K562 (cell line): Measurements from ENCODE around the gene FAM136A. TPM values are rescaled to one million over a fixed set of nuclear protein-coding genes. Genes with fewer than 3 reads are reported as not detected.

Experiments
- ARID1B ChIP-seq: fragments of 450-650 bp; IDR thresholded peaks from 2 replicates; pipeline ENCODE4 v1.6.1; 2016; ENCODE audit warnings: antibody characterized with exemption, mild to moderate bottlenecking, inconsistent platforms
- ARNT ChIP-seq, 2 experiments: fragments of 450-650 bp; IDR thresholded peaks; 2 replicates each; pipeline ENCODE4 v1.6.1; 2016; ENCODE audit warnings: mild to moderate bottlenecking in 1 of 2
- CBX8 ChIP-seq: fragments of 200-600 bp; sonication (generic); IDR thresholded peaks from 2 replicates; pipeline ENCODE4 v1.6.1; 2012; ENCODE audit warnings: borderline replicate concordance, mixed run types, low read depth, mild to moderate bottlenecking, moderate library complexity, mixed read lengths, low read length, control low read depth, inconsistent platforms; ENCODE audit not compliant: poor library complexity, severe bottlenecking; ENCODE audit errors: extremely low read depth
- CTBP1 ChIP-seq: fragments of 450-650 bp; IDR thresholded peaks from 2 replicates; pipeline ENCODE4 v1.6.1; 2016; ENCODE audit warnings: borderline replicate concordance
- ETV5 ChIP-seq: sonication (generic); formaldehyde crosslinking; IDR thresholded peaks from 2 replicates; pipeline ENCODE4 v1.4.0; 2020; ENCODE audit warnings: low read depth, mild to moderate bottlenecking, missing genetic modification reagents
- IRF2 ChIP-seq: sonication (generic); formaldehyde crosslinking; IDR thresholded peaks from 2 replicates; pipeline ENCODE4 v1.8.1; 2022; ENCODE audit warnings: mild to moderate bottlenecking, missing genetic modification reagents
- KAT7 ChIP-seq: sonication (generic); formaldehyde crosslinking; IDR thresholded peaks from 2 replicates; pipeline ENCODE4 v1.8.0; 2022; ENCODE audit warnings: missing genetic modification reagents, mild to moderate bottlenecking, borderline replicate concordance
- NCOA1 ChIP-seq: fragments of 450-650 bp; IDR thresholded peaks from 2 replicates; pipeline ENCODE4 v1.6.1; 2016; ENCODE audit warnings: low read depth
- RBBP5 ChIP-seq: fragments of 200-600 bp; sonication (generic); IDR thresholded peaks from 2 replicates; pipeline ENCODE4 v1.6.1; 2012; ENCODE audit warnings: borderline replicate concordance, mild to moderate bottlenecking, low read length, control low read depth, inconsistent platforms; ENCODE audit not compliant: insufficient read depth, poor library complexity, severe bottlenecking
- SIN3B ChIP-seq: fragments of 450-650 bp; IDR thresholded peaks from 2 replicates; pipeline ENCODE4 v1.6.1; 2017; ENCODE audit warnings: low read depth, mild to moderate bottlenecking, moderate library complexity
- SMARCA5 ChIP-seq: fragments of 450-650 bp; IDR thresholded peaks from 2 replicates; pipeline ENCODE4 v1.6.1; 2016
- TGIF2 ChIP-seq: sonication (generic); formaldehyde crosslinking; IDR thresholded peaks from 2 replicates; pipeline ENCODE4 v1.8.1; 2022; ENCODE audit warnings: mild to moderate bottlenecking, missing genetic modification reagents, moderate library complexity
- ZKSCAN3 ChIP-seq: fragments of 250-450 bp; sonication (Bioruptor Pico); IDR thresholded peaks from 2 replicates; pipeline ENCODE4 v1.4.0; 2020
- ZNF445 ChIP-seq: fragments of 250-450 bp; sonication (Bioruptor Pico); IDR thresholded peaks from 2 replicates; pipeline ENCODE4 v1.4.0; 2020; ENCODE audit warnings: low read depth, mild to moderate bottlenecking, moderate library complexity
- ZNF57 ChIP-seq: fragments of 450-650 bp; formaldehyde crosslinking; IDR thresholded peaks from 2 replicates; pipeline ENCODE4 v1.4.0; 2020; ENCODE audit warnings: mild to moderate bottlenecking, moderate library complexity
- ZNF77 ChIP-seq: fragments of 250-450 bp; sonication (Bioruptor Pico); IDR thresholded peaks from 2 replicates; pipeline ENCODE4 v1.5.0; 2020
- ZNF780A ChIP-seq: fragments of 250-450 bp; sonication (Bioruptor Pico); IDR thresholded peaks from 2 replicates; pipeline ENCODE4 v1.5.0; 2021; ENCODE audit warnings: mild to moderate bottlenecking
- ZSCAN29 ChIP-seq: fragments of 450-650 bp; IDR thresholded peaks from 2 replicates; pipeline ENCODE4 v1.6.1; 2017
- polyA plus RNA-seq, 8 experiments: library from polyadenylated mRNA; depleted of rRNA in 4 of 8; stranded (reverse) in 5 of 8; unstranded in 3 of 8; fragments of >200 nt; fragmentation: Nextera tagmentation in 2 of 8; fragmentation: Illumina TruSeq in 1 of 8; extraction: Ambion mirVana in 2 of 8; extraction: Trizol in 1 of 8; gene quantifications; 2 replicates each; pipeline versions ENCODE4 v1.2.1 to v1.2.3, GENCODE V29; 2011 to 2014; ENCODE audit warnings: inconsistent platforms in 1 of 8, missing spikeins in 1 of 8
- total RNA-seq, 7 experiments: library from RNA; depleted of rRNA in 6 of 7; stranded (reverse); fragments of >200 nt in 6 of 7; fragmentation: Illumina TruSeq in 2 of 7; extraction: Trizol in 2 of 7; gene quantifications; 2 replicates each; pipeline versions ENCODE4 v1.2.1 to v1.2.3, GENCODE V29; 2011 to 2021; ENCODE audit warnings: low replicate concordance in 1 of 7
- TF ChIP-seq, protein P1 (sequence below): sonication (generic); formaldehyde crosslinking; IDR thresholded peaks from 2 replicates; pipeline ENCODE4 v1.8.0; 2022; ENCODE audit warnings: mild to moderate bottlenecking, missing genetic modification reagents
- TF ChIP-seq, protein P2 (sequence below): sonication (generic); formaldehyde crosslinking; IDR thresholded peaks from 2 replicates; pipeline ENCODE4 v1.8.0; 2022; ENCODE audit warnings: mild to moderate bottlenecking, missing genetic modification reagents, borderline replicate concordance
- TF ChIP-seq, protein P3 (sequence below): sonication (generic); formaldehyde crosslinking; IDR thresholded peaks from 2 replicates; pipeline ENCODE4 v1.8.0; 2023; ENCODE audit warnings: mild to moderate bottlenecking, missing genetic modification reagents

FAM136A gene
- total and polyA plus RNA-seq, 9 of the 15 experiments (the other 6 are each of a cell fraction or from before 2014, with no cell fraction given) = 89.0 to 151 (median 104) TPM

DNA sequence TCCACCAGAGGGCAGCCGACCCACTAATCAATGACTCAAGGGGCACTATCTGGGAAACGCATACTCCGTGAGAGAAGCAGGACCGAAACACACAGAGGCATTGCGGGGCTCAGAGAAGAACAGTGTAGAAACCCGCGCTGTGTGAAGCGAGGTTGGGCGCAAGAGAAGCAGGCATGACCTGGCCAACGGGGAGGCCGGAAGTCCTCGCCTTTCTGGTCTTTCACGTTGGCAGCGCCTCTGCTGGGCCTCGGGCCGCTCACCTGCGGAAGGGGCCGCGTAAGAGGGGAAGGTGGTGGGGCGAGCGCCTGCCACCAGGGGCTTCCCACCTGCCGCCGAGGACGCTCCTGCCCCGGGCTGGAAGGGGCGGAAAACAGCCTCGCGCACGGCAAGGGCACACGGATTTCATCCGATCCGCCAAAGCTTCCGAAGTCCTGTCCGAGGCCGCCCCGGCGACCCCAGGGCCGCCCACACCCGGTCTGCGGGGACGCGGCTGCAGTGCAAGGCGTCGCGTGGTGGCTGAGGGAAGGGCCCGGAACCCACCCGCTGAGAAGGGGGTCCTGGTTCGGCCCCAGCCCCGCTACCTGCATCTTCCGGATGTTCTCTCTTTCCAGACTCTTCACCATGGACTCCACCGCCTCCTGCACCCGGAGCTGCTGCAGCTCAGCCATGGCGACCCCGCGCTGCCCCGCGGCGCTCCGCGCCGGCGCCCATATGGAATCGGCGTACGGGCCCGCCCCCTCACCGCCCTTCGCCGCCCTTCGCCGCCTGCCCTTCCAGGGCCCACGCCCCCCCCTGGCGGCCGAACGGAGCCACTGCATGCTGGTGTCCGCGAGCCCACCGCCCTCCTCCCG, at the start of gene FAM136A (continued):
- TF ChIP-seq, protein P1, sequence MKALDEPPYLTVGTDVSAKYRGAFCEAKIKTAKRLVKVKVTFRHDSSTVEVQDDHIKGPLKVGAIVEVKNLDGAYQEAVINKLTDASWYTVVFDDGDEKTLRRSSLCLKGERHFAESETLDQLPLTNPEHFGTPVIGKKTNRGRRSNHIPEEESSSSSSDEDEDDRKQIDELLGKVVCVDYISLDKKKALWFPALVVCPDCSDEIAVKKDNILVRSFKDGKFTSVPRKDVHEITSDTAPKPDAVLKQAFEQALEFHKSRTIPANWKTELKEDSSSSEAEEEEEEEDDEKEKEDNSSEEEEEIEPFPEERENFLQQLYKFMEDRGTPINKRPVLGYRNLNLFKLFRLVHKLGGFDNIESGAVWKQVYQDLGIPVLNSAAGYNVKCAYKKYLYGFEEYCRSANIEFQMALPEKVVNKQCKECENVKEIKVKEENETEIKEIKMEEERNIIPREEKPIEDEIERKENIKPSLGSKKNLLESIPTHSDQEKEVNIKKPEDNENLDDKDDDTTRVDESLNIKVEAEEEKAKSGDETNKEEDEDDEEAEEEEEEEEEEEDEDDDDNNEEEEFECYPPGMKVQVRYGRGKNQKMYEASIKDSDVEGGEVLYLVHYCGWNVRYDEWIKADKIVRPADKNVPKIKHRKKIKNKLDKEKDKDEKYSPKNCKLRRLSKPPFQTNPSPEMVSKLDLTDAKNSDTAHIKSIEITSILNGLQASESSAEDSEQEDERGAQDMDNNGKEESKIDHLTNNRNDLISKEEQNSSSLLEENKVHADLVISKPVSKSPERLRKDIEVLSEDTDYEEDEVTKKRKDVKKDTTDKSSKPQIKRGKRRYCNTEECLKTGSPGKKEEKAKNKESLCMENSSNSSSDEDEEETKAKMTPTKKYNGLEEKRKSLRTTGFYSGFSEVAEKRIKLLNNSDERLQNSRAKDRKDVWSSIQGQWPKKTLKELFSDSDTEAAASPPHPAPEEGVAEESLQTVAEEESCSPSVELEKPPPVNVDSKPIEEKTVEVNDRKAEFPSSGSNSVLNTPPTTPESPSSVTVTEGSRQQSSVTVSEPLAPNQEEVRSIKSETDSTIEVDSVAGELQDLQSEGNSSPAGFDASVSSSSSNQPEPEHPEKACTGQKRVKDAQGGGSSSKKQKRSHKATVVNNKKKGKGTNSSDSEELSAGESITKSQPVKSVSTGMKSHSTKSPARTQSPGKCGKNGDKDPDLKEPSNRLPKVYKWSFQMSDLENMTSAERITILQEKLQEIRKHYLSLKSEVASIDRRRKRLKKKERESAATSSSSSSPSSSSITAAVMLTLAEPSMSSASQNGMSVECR (CRISPR knock-in tag) = peak; percentile 64; the same call in 1 of the 2 replicates
- no peak for TF ChIP-seq ZNF57
- TF ChIP-seq CBX8 = no peak
- TF ChIP-seq ETV5 (CRISPR knock-in tag) = peak; percentile 39; the same call in 1 of the 2 replicates
- TF ChIP-seq, protein P2, sequence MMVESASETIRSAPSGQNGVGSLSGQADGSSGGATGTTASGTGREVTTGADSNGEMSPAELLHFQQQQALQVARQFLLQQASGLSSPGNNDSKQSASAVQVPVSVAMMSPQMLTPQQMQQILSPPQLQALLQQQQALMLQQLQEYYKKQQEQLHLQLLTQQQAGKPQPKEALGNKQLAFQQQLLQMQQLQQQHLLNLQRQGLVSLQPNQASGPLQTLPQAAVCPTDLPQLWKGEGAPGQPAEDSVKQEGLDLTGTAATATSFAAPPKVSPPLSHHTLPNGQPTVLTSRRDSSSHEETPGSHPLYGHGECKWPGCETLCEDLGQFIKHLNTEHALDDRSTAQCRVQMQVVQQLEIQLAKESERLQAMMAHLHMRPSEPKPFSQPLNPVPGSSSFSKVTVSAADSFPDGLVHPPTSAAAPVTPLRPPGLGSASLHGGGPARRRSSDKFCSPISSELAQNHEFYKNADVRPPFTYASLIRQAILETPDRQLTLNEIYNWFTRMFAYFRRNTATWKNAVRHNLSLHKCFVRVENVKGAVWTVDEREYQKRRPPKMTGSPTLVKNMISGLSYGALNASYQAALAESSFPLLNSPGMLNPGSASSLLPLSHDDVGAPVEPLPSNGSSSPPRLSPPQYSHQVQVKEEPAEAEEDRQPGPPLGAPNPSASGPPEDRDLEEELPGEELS = no peak
- TF ChIP-seq ZSCAN29 = no peak
- peak; percentile 46 for TF ChIP-seq CTBP1
- peak; percentile 74 for TF ChIP-seq RBBP5
- TF ChIP-seq SMARCA5 = no peak
- TF ChIP-seq ZNF445 (CRISPR knock-in tag) = no peak
- peak; percentile 95; the same call in 1 of the 2 replicates for TF ChIP-seq KAT7
- peak in 1 of 2 experiments; percentile 13; a peak in 1 of 4 replicates for TF ChIP-seq ARNT (IDR thresholded peaks at IDR 0.05)
- no peak for TF ChIP-seq NCOA1
- TF ChIP-seq, protein P3, sequence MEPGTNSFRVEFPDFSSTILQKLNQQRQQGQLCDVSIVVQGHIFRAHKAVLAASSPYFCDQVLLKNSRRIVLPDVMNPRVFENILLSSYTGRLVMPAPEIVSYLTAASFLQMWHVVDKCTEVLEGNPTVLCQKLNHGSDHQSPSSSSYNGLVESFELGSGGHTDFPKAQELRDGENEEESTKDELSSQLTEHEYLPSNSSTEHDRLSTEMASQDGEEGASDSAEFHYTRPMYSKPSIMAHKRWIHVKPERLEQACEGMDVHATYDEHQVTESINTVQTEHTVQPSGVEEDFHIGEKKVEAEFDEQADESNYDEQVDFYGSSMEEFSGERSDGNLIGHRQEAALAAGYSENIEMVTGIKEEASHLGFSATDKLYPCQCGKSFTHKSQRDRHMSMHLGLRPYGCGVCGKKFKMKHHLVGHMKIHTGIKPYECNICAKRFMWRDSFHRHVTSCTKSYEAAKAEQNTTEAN (CRISPR knock-in tag) = no peak
- TF ChIP-seq TGIF2 (CRISPR knock-in tag) = no peak
- 0 out of 2 replicates have a peak, but pooled peaks have one; percentile 17 for TF ChIP-seq ARID1B
- TF ChIP-seq IRF2 (CRISPR knock-in tag) = no peak
- no peak for TF ChIP-seq ZKSCAN3 (CRISPR knock-in tag)
- no peak for TF ChIP-seq ZNF780A (CRISPR knock-in tag)
- TF ChIP-seq SIN3B = peak; percentile 31; the same call in 1 of the 2 replicates
- no peak for TF ChIP-seq ZNF77 (CRISPR knock-in tag)
